ENCODE results near the gene ENHO.

- TF ChIP-seq, protein P1, sequence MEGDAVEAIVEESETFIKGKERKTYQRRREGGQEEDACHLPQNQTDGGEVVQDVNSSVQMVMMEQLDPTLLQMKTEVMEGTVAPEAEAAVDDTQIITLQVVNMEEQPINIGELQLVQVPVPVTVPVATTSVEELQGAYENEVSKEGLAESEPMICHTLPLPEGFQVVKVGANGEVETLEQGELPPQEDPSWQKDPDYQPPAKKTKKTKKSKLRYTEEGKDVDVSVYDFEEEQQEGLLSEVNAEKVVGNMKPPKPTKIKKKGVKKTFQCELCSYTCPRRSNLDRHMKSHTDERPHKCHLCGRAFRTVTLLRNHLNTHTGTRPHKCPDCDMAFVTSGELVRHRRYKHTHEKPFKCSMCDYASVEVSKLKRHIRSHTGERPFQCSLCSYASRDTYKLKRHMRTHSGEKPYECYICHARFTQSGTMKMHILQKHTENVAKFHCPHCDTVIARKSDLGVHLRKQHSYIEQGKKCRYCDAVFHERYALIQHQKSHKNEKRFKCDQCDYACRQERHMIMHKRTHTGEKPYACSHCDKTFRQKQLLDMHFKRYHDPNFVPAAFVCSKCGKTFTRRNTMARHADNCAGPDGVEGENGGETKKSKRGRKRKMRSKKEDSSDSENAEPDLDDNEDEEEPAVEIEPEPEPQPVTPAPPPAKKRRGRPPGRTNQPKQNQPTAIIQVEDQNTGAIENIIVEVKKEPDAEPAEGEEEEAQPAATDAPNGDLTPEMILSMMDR (IDR thresholded peaks at IDR 0.05), result no peak
- no peak for TF ChIP-seq POLR2A (IDR thresholded peaks at IDR 0.05)
Measured at GRCh38 chr9:34491596-34491995, 31.2 kb downstream of the ENHO start.

All from lower leg skin (tissue), 3 donors.